PFSK-1 (cell line): Measurements from ENCODE around the gene HCFC1.

Source experiments
- FOXP2 ChIP-seq: optimal IDR thresholded peaks from 2 replicates; pipeline ENCODE3; 2011; ENCODE audit warnings: borderline replicate concordance, control low read depth, inconsistent platforms; ENCODE audit not compliant: insufficient read depth; ENCODE audit errors: extremely low read length, extremely low read depth
- POLR2AphosphoS5 ChIP-seq: IDR thresholded peaks from 2 replicates; pipeline ENCODE4 v1.6.1; 2012; ENCODE audit warnings: low read depth, mild to moderate bottlenecking, control low read depth, low read length, moderate library complexity
- REST ChIP-seq, 2 experiments: IDR thresholded peaks; 2 replicates each; pipeline versions ENCODE4 v1.6.1 to v1.8.0; 2011 to 2012; ENCODE audit warnings: low read depth in 2 of 2, low read length in 2 of 2, control low read depth in 1 of 2, inconsistent platforms in 1 of 2, mild to moderate bottlenecking in 1 of 2, moderate library complexity in 1 of 2; ENCODE audit not compliant: insufficient read depth in 1 of 2
- SIN3A ChIP-seq: IDR thresholded peaks from 2 replicates; pipeline ENCODE4 v1.6.1; 2012; ENCODE audit warnings: mild to moderate bottlenecking, low read length, moderate library complexity, borderline replicate concordance; ENCODE audit not compliant: insufficient read depth
- TAF1 ChIP-seq: IDR thresholded peaks from 2 replicates; pipeline ENCODE4 v1.6.1; 2012; ENCODE audit warnings: low read length, control low read depth, borderline replicate concordance; ENCODE audit not compliant: insufficient read depth

Gene HCFC1

GRCh38 chrX:153931151-153931550 lies 40.5 kb downstream of the HCFC1 start:
- TF ChIP-seq POLR2AphosphoS5, result no peak
- no peak for TF ChIP-seq REST (IDR thresholded peaks at IDR 0.05; ENCODE audit: insufficient read depth in 1 of 2, low read depth in 2 of 2, low read length in 2 of 2)
- no peak for TF ChIP-seq TAF1
- TF ChIP-seq FOXP2, result no peak
- TF ChIP-seq SIN3A, result no peak

DNA sequence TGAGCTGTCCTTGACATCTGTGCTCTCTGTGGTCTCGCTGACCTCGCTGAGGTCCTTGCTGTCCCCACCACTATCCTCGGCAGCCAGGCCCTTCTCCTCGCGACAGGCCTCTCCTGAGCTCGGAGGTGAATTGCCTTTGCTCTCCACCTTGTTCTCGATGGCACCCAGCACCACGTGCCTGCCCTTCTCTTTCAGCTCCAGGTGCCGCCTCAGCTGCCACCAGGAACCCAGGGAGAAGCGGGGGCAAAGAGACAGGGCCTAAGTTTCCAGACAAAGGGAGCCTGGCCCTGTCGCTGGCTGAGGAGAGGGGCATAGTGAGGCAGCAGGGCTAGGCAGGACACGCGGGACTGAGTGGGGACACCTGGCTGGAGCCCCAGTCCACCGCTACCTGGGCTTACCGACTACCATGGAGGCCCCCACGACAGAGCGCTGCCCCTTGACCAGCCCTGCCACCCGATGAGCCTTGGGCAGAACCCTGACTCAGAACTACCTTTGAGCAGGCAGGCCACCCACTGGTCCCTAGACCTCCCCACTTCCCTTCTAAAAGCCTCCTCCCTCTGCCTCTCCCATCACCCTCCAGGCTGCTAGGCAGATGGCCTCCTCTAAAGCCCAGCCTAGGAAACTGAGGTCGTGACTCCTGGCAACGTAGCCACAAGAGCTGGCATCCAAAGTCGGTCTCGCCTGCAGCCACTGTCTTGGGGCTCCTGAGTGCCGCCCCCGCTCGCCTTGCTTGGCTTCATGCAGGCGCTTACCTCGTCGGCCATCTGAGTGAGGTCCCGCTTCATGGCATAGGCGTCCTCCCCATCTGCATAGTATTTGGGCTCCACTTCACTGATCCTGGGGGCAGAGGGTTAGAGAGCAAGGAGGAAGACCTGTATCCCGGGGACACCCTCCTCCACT lies 41.4 kb downstream of the HCFC1 start:
- TF ChIP-seq SIN3A (no peak), REST (IDR thresholded peaks at IDR 0.05; ENCODE audit: insufficient read depth in 1 of 2, low read depth in 2 of 2, low read length in 2 of 2) (no peak), TAF1 (no peak), FOXP2 (no peak), POLR2AphosphoS5 (no peak; the same call in 1 of the 2 replicates)

DNA sequence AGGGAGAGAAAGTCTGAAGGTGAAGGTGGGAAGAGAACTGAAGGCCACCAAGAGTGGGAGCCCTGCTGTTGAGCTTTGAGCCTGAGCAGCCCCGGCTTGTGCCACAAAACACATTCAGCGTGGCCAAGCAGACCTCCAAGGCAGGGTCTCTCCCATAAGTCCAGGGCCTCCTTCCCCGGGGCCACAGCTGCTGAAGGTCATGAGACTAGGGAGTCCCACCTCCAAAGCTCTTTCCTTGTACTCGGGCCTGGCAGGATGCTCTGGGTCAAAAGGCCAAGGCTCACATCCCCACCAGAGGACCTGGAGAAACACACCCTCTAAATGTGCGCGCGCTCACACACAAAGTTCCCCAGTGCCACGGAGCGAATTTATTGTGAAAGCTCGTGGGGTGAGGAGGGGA lies 42.0 kb downstream of the HCFC1 start:
- TF ChIP-seq REST (IDR thresholded peaks at IDR 0.05; ENCODE audit: insufficient read depth in 1 of 2, low read depth in 2 of 2, low read length in 2 of 2) (no peak), FOXP2 (no peak), SIN3A (no peak), POLR2AphosphoS5 (no peak), TAF1 (no peak)

DNA sequence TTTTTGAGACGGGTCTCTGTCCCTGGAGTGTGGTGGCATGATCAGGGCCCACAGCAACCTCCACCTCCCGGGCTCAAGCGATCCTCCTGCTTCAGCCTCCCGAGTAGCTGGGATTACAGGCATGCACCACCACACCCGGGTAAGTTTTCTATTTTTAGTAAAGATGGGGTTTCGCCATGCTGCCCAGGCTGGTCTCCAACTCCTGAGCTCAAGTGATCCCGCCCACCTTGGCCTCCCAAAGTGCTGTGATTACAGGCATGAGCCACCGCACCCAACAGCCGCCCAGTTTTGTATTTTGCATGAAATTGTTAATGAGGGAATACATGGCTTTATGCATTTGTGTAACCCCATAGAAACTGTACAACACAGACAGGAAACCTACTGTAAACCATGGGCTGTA lies 42.8 kb downstream of the HCFC1 start:
- TF ChIP-seq POLR2AphosphoS5 (no peak), REST (IDR thresholded peaks at IDR 0.05; ENCODE audit: insufficient read depth in 1 of 2, low read depth in 2 of 2, low read length in 2 of 2) (no peak), SIN3A (no peak), FOXP2 (no peak), TAF1 (no peak)
